ENCODE measurements around the gene DGKA.

The DGKA gene

DNA sequence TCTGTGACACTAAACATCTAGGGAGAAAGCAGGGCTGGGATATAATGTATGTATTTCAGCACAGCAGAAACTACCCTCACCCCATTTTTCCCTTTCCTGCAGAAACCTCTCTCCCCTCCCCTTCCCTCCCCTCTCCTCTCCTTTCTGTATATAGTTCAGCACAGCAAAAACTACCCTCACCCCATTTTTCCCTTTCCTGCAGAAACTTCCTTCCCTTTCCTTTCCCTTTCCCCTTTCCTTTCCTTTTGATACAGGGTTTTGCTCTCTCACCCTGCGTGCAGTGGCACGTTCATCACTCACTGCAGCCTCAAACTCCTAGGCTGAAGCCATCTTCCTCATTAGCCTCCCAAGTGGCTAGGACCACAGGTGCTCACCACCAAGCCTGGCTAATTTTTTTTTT is 32.8 kb downstream of the DGKA start:
- no peak overlapping the region for H2BK15ac ChIP-seq (ENCODE audit: low read length)
- no peaks in the 10 kb centered on the region for H3K27me3 ChIP-seq (ENCODE audit: control insufficient read depth in 3 of 3, insufficient read depth in 3 of 3, low read depth in 1 of 3, low read length in 3 of 3)
- no peak overlapping the region for H2BK12ac ChIP-seq (ENCODE audit: low read length)
- DNase-seq (ENCODE audit: low spot score) = no peak
- H3K4ac ChIP-seq (ENCODE audit: low read length) = no peak overlapping the region
- H3K9me3 ChIP-seq (replicated peaks in 1 of 2; ENCODE audit: control insufficient read depth in 2 of 2, insufficient read depth in 1 of 2, low read depth in 1 of 2, low read length in 2 of 2) = no peaks in the 10 kb centered on the region
- peaks cover 5 to 13% of the 10 kb centered on the region in 2 donors for H3K36me3 ChIP-seq (replicated peaks in 1 of 2; ENCODE audit: control insufficient read depth in 2 of 2, insufficient read depth in 2 of 2, low read length in 2 of 2)
- H2AFZ ChIP-seq (ENCODE audit: low read length) = no peak overlapping the region
- peak overlapping the region in 1 of 2 donors; percentile 5 for H3K4me3 ChIP-seq (ENCODE audit: low read length in 2 of 2)
- H3K27ac ChIP-seq (replicated peaks; ENCODE audit: low read length) = no peak overlapping the region
- H3K18ac ChIP-seq (ENCODE audit: low read length) = no peak overlapping the region
- no CpG with 5 or more reads among the region's 2 CpGs for WGBS, 2 donors (ENCODE audit: extremely low coverage in 2 of 2, insufficient read length in 2 of 2, insufficient replicate concordance in 1 of 2)
- no peak overlapping the region for H2BK5ac ChIP-seq (ENCODE audit: low read length)
- H3K23ac ChIP-seq (ENCODE audit: low read depth, low read length, poor library complexity) = no peak overlapping the region
- H2BK120ac ChIP-seq (ENCODE audit: low read depth, low read length) = no peak overlapping the region
- H3K79me1 ChIP-seq (ENCODE audit: low read depth, low read length) = peaks cover 1% of the 10 kb centered on the region
- peaks cover 8 to 15% of the 10 kb centered on the region in 2 donors for H3K4me1 ChIP-seq (ENCODE audit: control insufficient read depth in 2 of 2, insufficient read depth in 1 of 2, low read depth in 1 of 2, low read length in 2 of 2)
- H3K9ac ChIP-seq (ENCODE audit: low read depth, low read length, poor library complexity) = no peak overlapping the region
- H3K14ac ChIP-seq (ENCODE audit: low read length) = no peak overlapping the region
- no peak overlapping the region for H2AK5ac ChIP-seq (ENCODE audit: low read depth, low read length)
- no peak overlapping the region for H4K91ac ChIP-seq (ENCODE audit: low read depth, low read length, poor library complexity)
- H4K8ac ChIP-seq (ENCODE audit: low read depth, low read length) = no peak overlapping the region
- no peak overlapping the region for H3K4me2 ChIP-seq (ENCODE audit: insufficient read depth, low read length, poor library complexity, severe bottlenecking)

DNA sequence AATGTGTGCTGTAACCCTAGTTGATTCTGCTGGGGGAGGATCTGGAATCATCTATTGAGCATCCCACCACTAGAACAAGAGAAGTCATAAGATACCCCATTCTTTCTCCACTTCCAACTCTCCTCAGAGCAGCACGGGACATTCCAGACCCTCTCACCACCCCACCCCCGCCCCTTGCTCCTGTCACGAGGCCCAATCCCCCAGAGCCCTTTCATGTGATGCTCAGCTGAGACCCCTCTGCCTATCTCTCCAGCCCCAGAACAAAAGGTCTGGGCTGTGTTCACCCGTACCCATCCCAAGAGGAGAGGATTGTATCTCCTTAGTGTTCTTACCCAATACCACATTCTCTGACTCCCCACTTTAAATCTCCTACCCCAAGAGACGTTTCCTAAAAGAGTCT is 34.3 kb downstream of the DGKA start:
- peaks cover 8 to 27% of the 10 kb centered on the region in 2 donors for H3K36me3 ChIP-seq (replicated peaks in 1 of 2; ENCODE audit: control insufficient read depth in 2 of 2, insufficient read depth in 2 of 2, low read length in 2 of 2)
- DNase-seq (ENCODE audit: low spot score) = peak; percentile 44
- H3K23ac ChIP-seq (ENCODE audit: low read depth, low read length, poor library complexity) = no peak overlapping the region
- peak overlapping the region; percentile 97 for H2AFZ ChIP-seq (ENCODE audit: low read length)
- no peak overlapping the region for H2BK15ac ChIP-seq (ENCODE audit: low read length)
- no peak overlapping the region for H3K14ac ChIP-seq (ENCODE audit: low read length)
- no peak overlapping the region for H4K91ac ChIP-seq (ENCODE audit: low read depth, low read length, poor library complexity)
- peaks cover 8 to 15% of the 10 kb centered on the region in 2 donors for H3K4me1 ChIP-seq (ENCODE audit: control insufficient read depth in 2 of 2, insufficient read depth in 1 of 2, low read depth in 1 of 2, low read length in 2 of 2)
- no peak overlapping the region for H3K4ac ChIP-seq (ENCODE audit: low read length)
- peak overlapping the region; percentile 80 to 82 for H3K4me3 ChIP-seq (ENCODE audit: low read length in 2 of 2)
- no peak overlapping the region for H2BK12ac ChIP-seq (ENCODE audit: low read length)
- H3K27me3 ChIP-seq (ENCODE audit: control insufficient read depth in 3 of 3, insufficient read depth in 3 of 3, low read depth in 1 of 3, low read length in 3 of 3) = no peaks in the 10 kb centered on the region
- H2BK5ac ChIP-seq (ENCODE audit: low read length) = no peak overlapping the region
- H3K27ac ChIP-seq (replicated peaks; ENCODE audit: low read length) = peak overlapping the region; percentile 80
- no CpG with 5 or more reads among the region's 5 CpGs for whole genome bisulfite sequencing, 2 donors (ENCODE audit: extremely low coverage in 2 of 2, insufficient read length in 2 of 2, insufficient replicate concordance in 1 of 2)
- H3K79me1 ChIP-seq (ENCODE audit: low read depth, low read length) = peaks cover 1% of the 10 kb centered on the region
- H4K8ac ChIP-seq (ENCODE audit: low read depth, low read length) = no peak overlapping the region
- peak overlapping the region; percentile 1 for H2AK5ac ChIP-seq (ENCODE audit: low read depth, low read length)
- peak overlapping the region; percentile 79 for H3K4me2 ChIP-seq (ENCODE audit: insufficient read depth, low read length, poor library complexity, severe bottlenecking)
- no peaks in the 10 kb centered on the region for H3K9me3 ChIP-seq (replicated peaks in 1 of 2; ENCODE audit: control insufficient read depth in 2 of 2, insufficient read depth in 1 of 2, low read depth in 1 of 2, low read length in 2 of 2)
- H3K18ac ChIP-seq (ENCODE audit: low read length) = peak overlapping the region; percentile 44
- H2BK120ac ChIP-seq (ENCODE audit: low read depth, low read length) = no peak overlapping the region
- peak overlapping the region; percentile 14 for H3K9ac ChIP-seq (ENCODE audit: low read depth, low read length, poor library complexity)

DNA sequence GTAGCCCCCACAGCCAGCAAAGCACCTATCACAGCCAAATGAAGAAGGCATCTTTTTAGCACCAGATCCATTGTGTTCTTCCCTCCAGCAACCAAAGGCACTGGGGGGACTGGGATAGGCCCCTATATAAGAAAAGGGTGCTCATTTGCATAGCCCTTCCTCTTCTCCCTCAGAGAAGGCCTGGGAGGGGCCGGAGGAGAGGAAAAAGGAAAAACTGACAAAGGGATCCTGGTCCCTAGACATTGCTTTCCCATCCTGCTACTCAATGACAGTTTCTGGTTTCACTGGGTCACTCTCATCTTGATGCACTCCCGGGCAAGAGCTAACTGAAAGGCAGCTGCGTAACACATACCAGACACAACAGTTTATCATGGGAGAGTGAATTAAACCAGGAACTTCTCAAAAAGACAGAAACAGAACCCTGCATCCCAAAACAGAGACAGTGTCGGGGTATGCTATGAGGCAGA is 35.0 kb downstream of the DGKA start, which contains the start of gene PMEL:
TSS of gene PMEL (minus strand) at position 102 of the 467 bp plus-strand sequence. CDS start at position 71, 31 bp downstream.
- H3K27me3 ChIP-seq (ENCODE audit: control insufficient read depth in 3 of 3, insufficient read depth in 3 of 3, low read depth in 1 of 3, low read length in 3 of 3) = no peaks in the 10 kb centered on the region
- no peak within 1 kb of the TSS for H2BK120ac ChIP-seq (ENCODE audit: low read depth, low read length)
- H3K4me3 ChIP-seq (ENCODE audit: low read length in 2 of 2) = peak within 1 kb of the TSS; percentile 82 to 95
- peak within 1 kb of the TSS; percentile 97 for H2AFZ ChIP-seq (ENCODE audit: low read length)
- peak within 1 kb of the TSS; percentile 19 for H2BK15ac ChIP-seq (ENCODE audit: low read length)
- H4K91ac ChIP-seq (ENCODE audit: low read depth, low read length, poor library complexity) = no peak within 1 kb of the TSS
- H4K8ac ChIP-seq (ENCODE audit: low read depth, low read length) = no peak within 1 kb of the TSS
- peak within 1 kb of the TSS; percentile 96 for H3K18ac ChIP-seq (ENCODE audit: low read length)
- H3K4ac ChIP-seq (ENCODE audit: low read length) = peak within 1 kb of the TSS; percentile 5
- peak within 1 kb of the TSS; percentile 79 for H3K4me2 ChIP-seq (ENCODE audit: insufficient read depth, low read length, poor library complexity, severe bottlenecking)
- no peak within 1 kb of the TSS for H2BK12ac ChIP-seq (ENCODE audit: low read length)
- H2AK5ac ChIP-seq (ENCODE audit: low read depth, low read length) = peak within 1 kb of the TSS; percentile 66
- WGBS, 2 donors (ENCODE audit: extremely low coverage in 2 of 2, insufficient read length in 2 of 2, insufficient replicate concordance in 1 of 2) = no CpG with 5 or more reads among the region's 4 CpGs
- H2BK5ac ChIP-seq (ENCODE audit: low read length) = peak within 1 kb of the TSS; percentile 70
- peak within 1 kb of the TSS; percentile 80 for H3K27ac ChIP-seq (replicated peaks; ENCODE audit: low read length)
- H3K4me1 ChIP-seq (ENCODE audit: control insufficient read depth in 2 of 2, insufficient read depth in 1 of 2, low read depth in 1 of 2, low read length in 2 of 2) = peaks cover 8 to 20% of the 10 kb centered on the region in 2 donors
- H3K79me1 ChIP-seq (ENCODE audit: low read depth, low read length) = peaks cover 1% of the 10 kb centered on the region
- peak within 1 kb of the TSS; percentile 84 for H3K9ac ChIP-seq (ENCODE audit: low read depth, low read length, poor library complexity)
- peaks cover 13 to 34% of the 10 kb centered on the region in 2 donors for H3K36me3 ChIP-seq (replicated peaks in 1 of 2; ENCODE audit: control insufficient read depth in 2 of 2, insufficient read depth in 2 of 2, low read length in 2 of 2)
- H3K23ac ChIP-seq (ENCODE audit: low read depth, low read length, poor library complexity) = peak within 1 kb of the TSS; percentile 20
- DNase-seq (ENCODE audit: low spot score) = peak; percentile 65
- no peaks in the 10 kb centered on the region for H3K9me3 ChIP-seq (replicated peaks in 1 of 2; ENCODE audit: control insufficient read depth in 2 of 2, insufficient read depth in 1 of 2, low read depth in 1 of 2, low read length in 2 of 2)
- no peak within 1 kb of the TSS for H3K14ac ChIP-seq (ENCODE audit: low read length)

DNA sequence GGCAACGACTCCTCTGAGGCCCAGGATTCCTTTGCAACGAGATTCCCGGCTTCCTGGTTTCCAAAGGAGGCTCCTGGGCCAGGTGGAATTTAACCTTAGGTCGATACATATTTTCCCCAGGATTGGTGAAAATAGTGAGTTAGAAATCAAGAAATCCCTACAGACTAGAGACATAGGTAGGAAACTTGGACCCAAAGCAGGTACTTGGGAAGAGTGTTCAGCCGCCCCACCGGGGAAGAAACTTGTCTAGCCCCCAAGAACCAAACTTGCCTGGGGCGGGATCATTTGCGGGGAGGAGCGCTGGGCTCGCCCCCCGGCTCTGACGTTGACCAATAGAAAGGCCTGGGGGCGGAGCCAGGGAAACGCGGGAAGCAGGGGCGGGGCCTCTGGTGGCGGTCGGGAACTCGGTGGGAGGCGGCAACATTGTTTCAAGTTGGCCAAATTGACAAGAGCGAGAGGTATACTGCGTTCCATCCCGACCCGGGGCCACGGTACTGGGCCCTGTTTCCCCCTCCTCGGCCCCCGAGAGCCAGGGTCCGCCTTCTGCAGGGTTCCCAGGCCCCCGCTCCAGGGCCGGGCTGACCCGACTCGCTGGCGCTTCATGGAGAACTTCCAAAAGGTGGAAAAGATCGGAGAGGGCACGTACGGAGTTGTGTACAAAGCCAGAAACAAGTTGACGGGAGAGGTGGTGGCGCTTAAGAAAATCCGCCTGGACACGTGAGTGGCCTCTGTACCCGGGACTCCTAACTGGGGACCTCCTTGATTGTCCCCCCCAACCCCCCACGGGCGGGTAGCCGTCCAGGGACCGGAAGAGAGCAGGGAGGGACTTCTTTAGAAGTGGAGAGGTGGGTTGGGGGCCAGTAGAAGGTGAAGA is 35.7 kb downstream of the DGKA start, which contains the start of gene CDK2:
TSS of gene CDK2 (plus strand) at position 423 of the 874 bp plus-strand sequence. CDS start at position 602, 179 bp downstream.
- Histone ChIP-seq H3K36me3 (replicated peaks in 1 of 2; ENCODE audit: control insufficient read depth in 2 of 2, insufficient read depth in 2 of 2, low read length in 2 of 2) (peaks cover 14 to 41% of the 10 kb centered on the region in 2 donors), H2AK5ac (ENCODE audit: low read depth, low read length) (peak within 1 kb of the TSS; percentile 66), H3K4ac (ENCODE audit: low read length) (peak within 1 kb of the TSS; percentile 5), H3K14ac (ENCODE audit: low read length) (no peak within 1 kb of the TSS), H4K91ac (ENCODE audit: low read depth, low read length, poor library complexity) (no peak within 1 kb of the TSS), H3K18ac (ENCODE audit: low read length) (peak within 1 kb of the TSS; percentile 96), H2BK5ac (ENCODE audit: low read length) (peak within 1 kb of the TSS; percentile 70), H3K9me3 (replicated peaks in 1 of 2; ENCODE audit: control insufficient read depth in 2 of 2, insufficient read depth in 1 of 2, low read depth in 1 of 2, low read length in 2 of 2) (no peaks in the 10 kb centered on the region), H2AFZ (ENCODE audit: low read length) (peak within 1 kb of the TSS; percentile 97), H3K4me2 (ENCODE audit: insufficient read depth, low read length, poor library complexity, severe bottlenecking) (peak within 1 kb of the TSS; percentile 79), H3K27ac (replicated peaks; ENCODE audit: low read length) (peak within 1 kb of the TSS; percentile 80), H3K79me1 (ENCODE audit: low read depth, low read length) (peaks cover 1% of the 10 kb centered on the region), H2BK120ac (ENCODE audit: low read depth, low read length) (no peak within 1 kb of the TSS), H3K4me3 (ENCODE audit: low read length in 2 of 2) (peak within 1 kb of the TSS; percentile 82 to 95), H2BK12ac (ENCODE audit: low read length) (no peak within 1 kb of the TSS), H2BK15ac (ENCODE audit: low read length) (peak within 1 kb of the TSS; percentile 19), H3K27me3 (ENCODE audit: control insufficient read depth in 3 of 3, insufficient read depth in 3 of 3, low read depth in 1 of 3, low read length in 3 of 3) (no peaks in the 10 kb centered on the region), H3K23ac (ENCODE audit: low read depth, low read length, poor library complexity) (peak within 1 kb of the TSS; percentile 20), H3K4me1 (ENCODE audit: control insufficient read depth in 2 of 2, insufficient read depth in 1 of 2, low read depth in 1 of 2, low read length in 2 of 2) (peaks cover 8 to 20% of the 10 kb centered on the region in 2 donors), H3K9ac (ENCODE audit: low read depth, low read length, poor library complexity) (peak within 1 kb of the TSS; percentile 84), H4K8ac (ENCODE audit: low read depth, low read length) (no peak within 1 kb of the TSS)
- peak; percentile 89 for DNase-seq (ENCODE audit: low spot score)
- WGBS, 2 donors (ENCODE audit: extremely low coverage in 2 of 2, insufficient read length in 2 of 2, insufficient replicate concordance in 1 of 2) = no CpG with 5 or more reads among the region's 45 CpGs

Data from neuronal stem cell (in vitro differentiated cells).